Non-pigmented ciliary epithelial cell (primary cell): ENCODE data around the gene PCDHB4.
"Not testable (repeated sequence)": the region's sequence is repeated elsewhere in the genome, so short reads cannot be mapped to it uniquely, and the experiment has no call there.

Experiments used
- DNase-seq: peaks from one replicate; pipeline ENCODE4 v3.0.0-alpha.2; 2010; ENCODE audit warnings: low read depth

PCDHB4 gene

DNA sequence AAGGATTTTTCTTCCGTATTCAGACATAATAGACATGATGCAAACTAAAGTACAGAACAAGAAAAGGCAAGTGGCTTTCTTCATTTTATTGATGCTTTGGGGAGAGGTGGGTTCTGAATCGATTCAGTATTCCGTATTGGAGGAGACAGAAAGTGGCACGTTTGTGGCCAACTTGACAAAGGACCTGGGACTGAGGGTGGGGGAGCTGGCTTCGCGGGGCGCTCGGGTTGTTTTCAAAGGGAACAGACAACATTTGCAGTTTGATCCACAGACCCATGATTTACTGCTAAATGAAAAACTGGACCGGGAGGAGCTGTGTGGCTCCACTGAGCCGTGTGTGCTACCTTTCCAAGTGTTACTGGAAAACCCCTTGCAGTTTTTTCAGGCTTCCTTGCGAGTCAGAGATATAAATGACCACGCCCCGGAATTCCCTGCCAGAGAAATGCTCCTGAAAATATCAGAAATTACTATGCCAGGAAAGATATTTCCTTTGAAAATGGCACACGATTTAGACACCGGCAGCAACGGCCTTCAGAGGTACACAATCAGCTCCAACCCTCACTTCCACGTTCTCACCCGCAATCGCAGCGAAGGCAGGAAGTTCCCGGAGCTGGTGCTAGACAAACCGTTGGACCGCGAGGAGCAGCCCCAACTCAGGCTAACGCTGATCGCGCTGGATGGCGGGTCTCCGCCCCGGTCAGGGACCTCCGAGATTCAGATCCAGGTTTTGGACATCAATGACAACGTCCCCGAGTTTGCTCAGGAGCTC, 28.8 kb downstream of the PCDHB4 start:
- DNase-seq, result no peak

DNA sequence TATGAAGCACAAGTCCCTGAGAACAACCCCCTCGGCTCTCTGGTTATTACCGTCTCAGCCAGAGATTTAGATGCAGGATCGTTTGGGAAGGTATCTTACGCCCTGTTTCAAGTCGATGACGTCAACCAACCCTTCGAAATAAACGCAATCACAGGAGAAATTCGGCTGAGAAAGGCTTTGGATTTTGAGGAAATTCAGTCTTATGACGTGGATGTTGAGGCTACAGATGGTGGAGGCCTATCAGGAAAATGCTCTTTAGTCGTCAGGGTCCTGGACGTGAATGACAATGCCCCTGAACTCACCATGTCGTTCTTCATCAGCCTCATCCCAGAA, 29.3 kb downstream of the PCDHB4 start:
- DNase-seq, result no peak

DNA sequence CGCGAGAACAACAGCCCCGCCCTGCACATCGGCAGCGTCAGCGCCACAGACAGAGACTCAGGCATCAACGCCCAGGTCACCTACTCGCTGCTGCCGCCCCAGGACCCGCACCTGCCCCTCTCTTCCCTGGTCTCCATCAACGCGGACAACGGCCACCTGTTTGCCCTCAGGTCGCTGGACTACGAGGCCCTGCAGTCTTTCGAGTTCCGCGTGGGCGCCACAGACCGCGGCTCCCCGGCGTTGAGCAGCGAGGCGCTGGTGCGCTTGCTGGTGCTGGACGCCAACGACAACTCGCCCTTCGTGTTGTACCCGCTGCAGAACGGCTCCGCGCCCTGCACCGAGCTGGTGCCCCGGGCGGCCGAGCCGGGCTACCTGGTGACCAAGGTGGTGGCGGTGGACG, 30.0 kb downstream of the PCDHB4 start:
- not testable (repeated sequence) for DNase-seq

DNA sequence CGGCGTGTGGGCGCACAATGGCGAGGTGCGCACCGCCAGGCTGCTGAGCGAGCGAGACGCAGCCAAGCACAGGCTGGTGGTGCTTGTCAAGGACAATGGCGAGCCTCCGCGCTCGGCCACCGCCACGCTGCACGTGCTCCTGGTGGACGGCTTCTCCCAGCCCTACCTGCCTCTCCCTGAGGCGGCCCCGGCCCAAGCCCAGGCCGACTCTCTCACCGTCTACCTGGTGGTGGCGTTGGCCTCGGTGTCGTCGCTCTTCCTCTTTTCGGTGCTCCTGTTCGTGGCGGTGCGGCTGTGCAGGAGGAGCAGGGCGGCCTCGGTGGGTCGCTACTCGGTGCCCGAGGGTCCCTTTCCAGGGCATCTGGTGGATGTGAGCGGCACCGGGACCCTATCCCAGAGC, 30.5 kb downstream of the PCDHB4 start:
- not testable (repeated sequence) for DNase-seq

DNA sequence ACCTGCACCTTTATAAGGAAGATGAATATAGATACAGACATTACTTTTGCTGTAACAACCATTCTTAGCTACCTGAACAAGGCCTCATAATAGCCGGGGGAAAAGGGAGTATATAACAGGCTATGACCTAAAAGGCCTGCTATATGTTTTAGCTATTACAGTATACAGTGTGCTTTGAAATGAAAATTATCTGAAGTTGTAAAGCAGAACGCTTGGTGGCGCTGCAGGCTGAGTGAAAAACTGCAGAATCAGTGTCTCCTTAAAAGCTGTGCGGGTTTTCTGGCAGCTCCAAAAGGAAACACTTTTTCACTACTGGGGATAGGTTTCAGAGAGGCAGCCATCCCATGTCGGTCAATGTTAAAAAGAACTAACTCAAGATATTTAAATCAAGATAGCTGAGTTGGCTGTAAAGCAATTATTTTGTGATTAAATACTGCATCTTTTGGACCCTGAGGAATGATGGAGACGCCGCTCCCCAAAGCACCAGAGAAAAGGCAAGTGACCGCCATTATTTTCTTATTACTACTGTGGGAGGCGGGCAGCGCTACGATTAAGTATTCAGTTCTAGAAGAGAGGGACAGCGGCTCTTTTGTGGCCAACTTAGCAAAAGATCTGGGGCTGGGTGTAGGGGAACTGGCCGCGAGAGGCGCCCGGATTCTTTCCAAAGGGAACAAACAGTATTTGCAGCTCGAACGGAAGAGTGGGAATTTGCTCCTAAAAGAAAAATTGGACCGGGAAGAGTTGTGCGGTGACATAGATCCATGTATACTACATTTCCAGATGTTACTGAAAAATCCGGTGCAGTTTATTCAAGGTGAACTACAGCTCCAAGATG, 34.1 kb downstream of the PCDHB4 start:
- DNase-seq, result no peak

DNA sequence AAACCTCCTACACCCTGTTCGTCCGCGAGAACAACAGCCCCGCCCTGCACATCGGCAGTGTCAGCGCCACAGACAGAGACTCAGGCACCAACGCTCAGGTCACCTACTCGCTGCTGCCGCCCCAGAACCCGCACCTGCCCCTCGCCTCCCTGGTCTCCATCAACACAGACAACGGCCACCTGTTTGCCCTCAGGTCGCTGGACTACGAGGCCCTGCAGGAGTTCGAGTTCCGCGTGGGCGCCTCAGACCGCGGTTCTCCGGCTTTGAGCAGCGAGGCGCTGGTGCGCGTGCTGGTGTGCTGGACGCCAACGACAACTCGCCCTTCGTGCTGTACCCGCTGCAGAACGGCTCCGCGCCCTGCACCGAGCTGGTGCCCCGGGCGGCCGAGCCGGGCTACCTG, 35.7 kb downstream of the PCDHB4 start:
- not testable (repeated sequence) for DNase-seq

DNA sequence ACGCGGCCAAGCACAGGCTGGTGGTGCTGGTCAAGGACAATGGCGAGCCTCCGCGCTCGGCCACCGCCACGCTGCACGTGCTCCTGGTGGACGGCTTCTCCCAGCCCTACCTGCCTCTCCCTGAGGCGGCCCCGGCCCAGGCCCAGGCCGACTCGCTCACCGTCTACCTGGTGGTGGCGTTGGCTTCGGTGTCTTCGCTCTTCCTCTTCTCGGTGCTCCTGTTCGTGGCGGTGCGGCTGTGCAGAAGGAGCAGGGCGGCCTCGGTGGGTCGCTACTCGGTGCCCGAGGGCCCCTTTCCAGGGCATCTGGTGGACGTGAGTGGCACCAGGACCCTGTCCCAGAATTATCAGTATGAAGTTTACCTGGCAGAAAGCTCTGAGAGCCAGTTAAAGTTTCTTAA, 36.3 kb downstream of the PCDHB4 start:
- DNase-seq, result not testable (repeated sequence)

DNA sequence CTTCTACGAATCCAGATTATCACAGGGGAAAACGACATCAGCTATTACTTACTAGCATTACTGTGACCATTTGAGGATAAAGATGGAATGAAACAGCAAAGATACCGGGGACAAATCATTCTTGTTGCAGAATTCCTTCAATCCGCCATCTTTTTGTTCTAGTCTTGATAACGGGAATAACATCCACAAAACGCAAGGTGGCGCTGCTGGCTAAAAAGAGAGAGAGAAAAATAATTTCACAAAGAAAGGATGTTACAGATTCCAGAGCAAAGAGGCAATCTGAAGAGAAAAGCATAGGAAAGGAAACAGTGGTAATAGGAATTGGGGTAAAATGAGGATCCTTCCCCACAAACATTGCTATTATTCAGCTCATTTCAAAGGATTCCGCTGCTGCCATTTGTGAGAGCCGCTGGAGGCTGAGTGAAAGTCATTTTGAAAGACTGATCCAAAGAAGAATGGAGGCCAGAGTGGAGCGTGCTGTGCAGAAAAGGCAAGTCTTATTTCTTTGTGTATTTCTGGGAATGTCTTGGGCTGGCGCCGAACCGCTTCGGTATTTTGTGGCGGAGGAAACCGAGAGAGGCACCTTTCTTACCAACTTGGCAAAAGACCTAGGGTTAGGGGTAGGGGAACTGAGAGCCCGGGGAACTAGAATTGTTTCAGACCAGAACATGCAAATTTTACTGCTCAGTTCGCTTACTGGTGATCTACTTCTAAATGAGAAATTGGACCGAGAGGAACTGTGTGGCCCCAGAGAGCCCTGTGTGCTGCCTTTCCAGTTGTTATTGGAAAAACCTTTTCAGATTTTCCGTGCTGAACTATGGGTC, 51.0 kb downstream of the PCDHB4 start, which contains the start of gene PCDHB7:
PCDHB7 (plus strand) TSS at position 264 of the 824 bp plus-strand sequence; CDS start at position 456, 192 bp downstream.
- DNase-seq, result no peak

DNA sequence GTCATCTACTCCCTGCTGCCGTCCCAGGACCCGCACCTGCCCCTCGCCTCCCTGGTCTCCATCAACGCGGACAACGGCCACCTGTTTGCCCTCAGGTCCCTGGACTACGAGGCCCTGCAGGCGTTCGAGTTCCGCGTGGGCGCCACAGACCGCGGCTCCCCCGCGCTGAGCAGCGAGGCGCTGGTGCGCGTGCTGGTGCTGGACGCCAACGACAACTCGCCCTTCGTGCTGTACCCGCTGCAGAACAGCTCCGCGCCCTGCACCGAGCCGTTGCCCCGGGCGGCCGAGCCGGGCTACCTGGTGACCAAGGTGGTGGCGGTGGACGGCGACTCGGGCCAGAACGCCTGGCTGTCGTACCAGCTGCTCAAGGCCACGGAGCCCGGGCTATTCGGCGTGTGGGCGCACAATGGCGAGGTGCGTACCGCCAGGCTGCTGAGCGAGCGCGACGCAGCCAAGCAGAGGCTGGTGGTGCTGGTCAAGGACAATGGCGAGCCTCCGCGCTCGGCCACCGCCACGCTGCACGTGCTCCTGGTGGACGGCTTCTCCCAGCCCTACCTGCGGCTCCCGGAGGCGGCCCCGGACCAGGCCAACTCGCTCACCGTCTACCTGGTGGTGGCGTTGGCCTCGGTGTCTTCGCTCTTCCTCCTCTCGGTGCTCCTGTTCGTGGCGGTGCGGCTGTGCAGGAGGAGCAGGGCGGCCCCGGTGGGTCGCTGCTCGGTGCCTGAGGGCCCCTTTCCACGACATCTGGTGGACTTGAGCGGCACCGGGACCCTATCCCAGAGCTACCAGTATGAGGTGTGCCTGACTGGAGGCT, 52.9 kb downstream of the PCDHB4 start:
- DNase-seq, result not testable (repeated sequence)
